NCI-H345 treated with DMSO at 0.1 percent for 48 hours (cell line): ENCODE results near the gene ETV5.

Experiments
- DNase-seq: peaks from one replicate; lab custom pipeline; 2025; ENCODE audit not compliant: unreplicated experiment; lab: John Stamatoyannopoulos, UW

The ETV5 gene

GRCh38 chr3:186070133-186070532, 38.8 kb downstream of the ETV5 start:
- DNase-seq, result no peak

GRCh38 chr3:186069199-186069598, 39.7 kb downstream of the ETV5 start:
- DNase-seq, result no peak

DNA sequence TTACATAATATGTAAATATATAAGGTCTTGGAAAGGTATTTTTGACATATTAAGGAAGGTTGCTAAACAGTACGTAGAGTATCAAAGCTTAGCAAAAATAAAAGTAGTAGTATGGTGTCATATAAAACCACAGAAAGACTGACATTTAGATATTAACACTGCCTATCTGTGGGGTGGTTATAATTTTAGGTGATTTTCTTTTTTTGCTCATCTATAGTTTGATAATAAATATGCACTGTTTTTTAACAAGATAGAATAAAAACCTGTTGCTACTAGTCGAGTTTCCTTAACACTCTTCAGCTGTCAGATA, 40.7 kb downstream of the ETV5 start:
- no peak for DNase-seq

DNA sequence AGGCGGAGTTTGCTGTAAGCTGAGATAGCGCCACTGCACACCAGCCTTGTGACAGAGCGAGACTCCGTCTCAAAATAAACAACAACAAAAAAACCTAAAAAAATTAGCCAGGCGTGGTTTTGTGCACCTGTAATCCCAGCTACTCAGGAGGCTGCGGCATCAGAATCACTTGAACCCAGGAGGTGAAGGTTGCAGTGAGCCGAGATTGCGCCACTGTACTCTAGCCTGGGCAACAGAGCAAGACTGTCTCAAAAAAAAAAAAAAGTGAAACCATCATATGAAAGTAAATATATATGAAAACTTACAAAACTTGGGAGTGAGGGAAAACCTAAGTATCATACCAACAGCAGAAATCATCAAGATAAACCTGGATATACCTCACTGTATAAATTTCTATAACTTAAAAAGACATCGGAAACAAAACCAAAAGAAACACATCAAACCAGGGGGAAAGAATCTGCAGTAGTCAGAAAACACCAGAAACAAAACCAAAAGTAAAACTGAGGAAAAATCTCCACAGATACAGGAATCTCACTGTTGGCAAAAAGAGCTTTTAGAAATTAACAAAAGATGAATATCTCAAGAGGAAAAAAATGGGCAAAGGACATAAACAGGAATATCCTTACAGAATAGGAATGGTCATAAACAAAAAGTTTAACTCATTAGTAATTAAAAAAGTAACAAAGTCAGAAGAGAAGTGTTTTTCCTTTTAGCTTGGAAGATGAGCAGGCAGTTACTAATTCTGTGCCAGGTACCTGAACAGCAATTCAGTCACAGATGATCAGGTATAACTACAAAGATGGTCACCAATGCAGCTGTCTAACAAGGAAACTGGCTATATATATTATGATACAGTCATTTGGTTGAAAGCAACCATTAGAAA, 41.3 kb downstream of the ETV5 start:
- no peak for DNase-seq

- no peak for DNase-seq
Measured at GRCh38 chr3:186060222-186060621, 48.7 kb downstream of the ETV5 start.

- DNase-seq, result no peak
Measured at GRCh38 chr3:186059192-186059591, 49.7 kb downstream of the ETV5 start.

DNA sequence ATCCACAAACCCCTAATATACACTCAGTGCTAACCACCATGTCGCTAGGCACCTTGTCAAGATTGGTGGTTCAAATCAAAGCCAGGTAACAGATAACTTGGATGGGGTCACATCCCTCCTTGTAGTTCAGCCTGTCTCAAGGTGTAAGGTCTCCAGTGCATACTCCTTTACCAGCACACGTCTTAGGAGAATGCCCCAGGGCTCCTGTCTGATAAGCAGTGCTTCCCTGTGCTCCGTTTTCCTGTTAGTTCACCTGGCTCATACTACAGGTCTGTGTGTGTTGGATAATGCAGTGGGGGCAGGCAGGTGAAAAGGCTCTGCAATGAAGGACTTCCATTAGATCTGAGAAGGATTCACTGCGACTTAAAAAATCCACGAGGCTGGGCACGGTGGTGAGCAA, 50.7 kb downstream of the ETV5 start:
- no peak for DNase-seq

DNA sequence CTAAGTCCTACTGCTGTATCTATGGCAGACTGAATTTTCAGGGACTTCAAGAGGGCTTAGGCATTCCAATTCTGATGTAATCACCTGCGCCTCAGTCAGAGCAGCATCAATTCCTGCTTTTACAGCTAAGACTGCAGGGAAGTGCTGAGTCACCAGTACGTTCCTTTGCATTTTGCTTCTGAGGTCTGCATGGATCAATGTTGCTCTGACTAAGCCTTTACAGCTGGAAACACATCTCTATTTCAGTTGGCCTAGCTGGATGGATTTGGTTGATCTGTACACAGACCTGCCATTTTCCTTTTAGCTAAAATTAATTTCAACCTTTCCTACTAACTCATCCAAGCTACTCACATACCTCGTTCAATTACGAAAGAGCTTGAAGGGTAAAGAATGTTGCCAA, 51.3 kb downstream of the ETV5 start:
- DNase-seq, result no peak

GRCh38 chr3:186054792-186055352, 54.0 kb downstream of the ETV5 start:
- no peak for DNase-seq

- no peak for DNase-seq
Measured at GRCh38 chr3:186053954-186054791, 54.7 kb downstream of the ETV5 start.

- no peak for DNase-seq
Measured at GRCh38 chr3:186052096-186052840, 56.6 kb downstream of the ETV5 start.

GRCh38 chr3:186049001-186049400, 59.9 kb downstream of the ETV5 start:
- DNase-seq, result no peak

DNA sequence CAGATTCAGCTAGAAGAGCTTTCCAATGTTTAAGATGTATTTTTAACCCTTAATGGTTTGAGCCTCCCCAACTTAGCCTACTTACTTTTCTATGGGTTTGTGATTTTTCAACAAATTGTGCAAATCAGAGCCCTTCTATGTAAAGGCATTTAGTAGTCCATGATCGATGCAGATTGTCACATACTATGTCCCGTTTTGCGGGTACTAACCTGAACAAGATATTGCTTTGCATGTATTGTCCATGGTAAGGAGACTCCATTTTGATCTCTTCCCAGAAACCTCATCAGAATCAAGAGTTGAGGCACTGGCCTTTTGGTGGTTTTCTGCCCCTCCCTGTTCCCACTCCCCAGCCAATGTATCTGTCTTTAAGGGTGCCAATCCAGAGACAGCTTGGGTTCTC, 60.8 kb downstream of the ETV5 start:
- DNase-seq, result no peak

DNA sequence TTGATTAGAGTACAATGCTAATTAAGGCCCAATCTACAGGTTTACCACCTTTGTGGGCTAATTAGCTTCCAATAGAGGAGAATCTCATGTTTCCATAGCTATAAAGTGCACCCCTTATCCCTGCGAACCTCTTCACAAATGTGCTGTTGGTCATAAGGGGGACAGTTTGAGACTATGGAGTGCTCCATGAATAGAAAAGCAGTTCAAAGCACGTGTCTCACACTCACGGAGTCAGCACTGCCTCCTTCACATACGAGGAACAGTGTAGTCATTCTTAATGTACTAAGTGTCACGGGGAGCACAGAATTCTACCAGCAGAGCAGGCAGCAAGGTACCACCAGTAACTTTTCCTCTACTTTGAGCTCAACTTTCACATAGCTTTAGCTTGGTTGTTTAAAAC, 62.1 kb downstream of the ETV5 start:
- no peak for DNase-seq

DNA sequence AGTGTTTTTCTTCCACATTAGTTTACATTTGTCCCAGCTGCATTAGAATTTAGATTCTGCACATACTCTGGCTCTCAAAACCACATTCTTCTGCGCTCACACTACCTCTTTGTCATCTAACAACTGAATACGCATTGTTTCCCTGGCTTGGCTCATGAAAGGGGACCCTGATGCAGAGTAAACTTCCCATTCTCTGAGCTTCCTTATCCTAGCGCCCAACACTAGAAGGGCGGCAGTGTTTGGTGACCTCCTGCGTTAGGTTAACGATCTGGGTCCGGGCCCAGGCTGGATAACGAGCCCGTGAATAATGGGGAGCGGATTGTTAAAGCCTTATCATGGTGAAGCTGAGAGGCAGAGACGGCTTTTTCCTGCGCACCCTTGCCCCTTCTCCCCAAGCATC, 63.9 kb downstream of the ETV5 start:
- no peak for DNase-seq

GRCh38 chr3:186044427-186044826, 64.5 kb downstream of the ETV5 start:
- DNase-seq, result no peak

- DNase-seq, result no peak
Measured at GRCh38 chr3:186042521-186043202, 66.2 kb downstream of the ETV5 start.

- no peak for DNase-seq
Measured at GRCh38 chr3:186042036-186042435, 66.9 kb downstream of the ETV5 start.

- DNase-seq, result no peak
Measured at GRCh38 chr3:186038360-186038759, 70.5 kb downstream of the ETV5 start.

DNA sequence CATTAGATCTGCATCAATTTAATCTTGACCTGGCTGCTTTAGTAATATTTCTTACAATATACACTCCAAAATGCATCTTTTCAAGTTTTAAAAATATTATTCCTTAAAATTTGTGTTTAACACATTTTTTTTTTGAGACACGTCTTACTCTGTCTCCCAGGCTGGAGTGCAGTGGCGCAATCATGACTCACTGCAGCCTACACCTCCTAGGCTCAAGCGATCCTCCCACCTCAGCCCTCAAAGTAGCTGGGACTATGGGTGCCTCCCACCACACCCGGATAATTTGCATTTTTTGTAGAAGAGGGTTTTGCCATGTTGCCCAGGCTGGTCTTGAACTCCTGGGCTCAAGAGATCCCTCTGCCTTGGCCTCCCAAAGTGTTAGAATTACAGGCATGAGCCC, 73.6 kb downstream of the ETV5 start:
- no peak for DNase-seq

- DNase-seq, result no peak
Measured at GRCh38 chr3:186032321-186032720, 76.6 kb downstream of the ETV5 start.
